Naive thymus-derived CD8-positive, alpha-beta T cell (primary cell): Measurements from ENCODE around the gene RFPL1. TPM values are rescaled to one million over a fixed set of nuclear protein-coding genes. Genes with fewer than 3 reads are reported as not detected.
A peak's percentile ranks its signal among the peaks of the same experiment; 100 is the strongest.

Experiments
- ATAC-seq, 2 donors: fragments of 150-1000 bp; cut with Tn5 transposase in 1 of 2; sonication (Bioruptor Pico), chemical (Tn5 transposase) in 1 of 2; 1 replicate in 1 of 2; 2 replicates in 1 of 2; pipeline ENCODE4 v1.10.0; 2021; ENCODE audit warnings: mild to moderate bottlenecking in 2 of 2, moderate library complexity in 2 of 2
- POLR2A ChIA-PET: fragments of 350-600 bp; sonication (Branson Sonifier 250); formaldehyde crosslinking; loops from one replicate; lab custom pipeline; 2021; ENCODE audit warnings: antibody characterized with exemption; lab: Charles Lee
- DNase-seq, 10 donors: peaks; one replicate each; pipeline versions ENCODE4 v3.0.0 to v3.0.0-alpha.2; 2020 to 2022
- H3K27ac Mint-ChIP-seq, 10 donors: one replicate each; pipeline ENCODE4 v1.8.0; 2020 to 2022; ENCODE audit warnings: mild to moderate bottlenecking in 10 of 10, mixed read lengths in 10 of 10, moderate library complexity in 4 of 10, inconsistent platforms in 1 of 10
- H3K27me3 Mint-ChIP-seq, 5 donors: one replicate each; pipeline ENCODE4 v1.8.0; 2021 to 2022; ENCODE audit warnings: mixed read lengths in 5 of 5
- H3K36me3 Mint-ChIP-seq, 3 donors: one replicate each; pipeline ENCODE4 v1.8.0; 2020 to 2022; ENCODE audit warnings: mixed read lengths in 3 of 3, mild to moderate bottlenecking in 2 of 3, inconsistent platforms in 1 of 3
- H3K4me1 Mint-ChIP-seq, 4 donors: one replicate each; pipeline ENCODE4 v1.8.0; 2021 to 2022; ENCODE audit warnings: mixed read lengths in 4 of 4
- H3K4me3 Mint-ChIP-seq, 10 donors: one replicate each; pipeline ENCODE4 v1.8.0; 2020 to 2022; ENCODE audit warnings: mild to moderate bottlenecking in 10 of 10, mixed read lengths in 10 of 10, moderate library complexity in 6 of 10, inconsistent platforms in 1 of 10
- H3K9me3 Mint-ChIP-seq, 9 donors: one replicate each; pipeline ENCODE4 v1.8.0; 2020 to 2022; ENCODE audit warnings: mixed read lengths in 9 of 9, mild to moderate bottlenecking in 3 of 9, inconsistent platforms in 1 of 9, moderate library complexity in 1 of 9
- polyA plus RNA-seq, 3 donors: library from polyadenylated mRNA; unstranded; fragments of 300-500 nt; fragmentation: Illumina TruSeq; gene quantifications; one replicate each; pipeline ENCODE4 v1.2.3, GENCODE V29; 2021
- total RNA-seq, 8 experiments: library from RNA in 2 of 8; stranded (reverse) in 2 of 8; gene quantifications; one replicate each; pipeline ENCODE4 v1.2.3 and lab custom pipeline; 2021 to 2026

Gene RFPL1
- total and polyA plus RNA-seq, 5 experiments from 2014 or later = 0.11 TPM; not detected in 4

GRCh38 chr22:29445508-29445907 lies 7.1 kb downstream of the RFPL1 start:
- ATAC-seq = no peak
- POLR2A ChIA-PET = no interaction called here
- Mint-ChIP-seq H3K36me3 (no peaks in the 10 kb centered on the region), H3K4me1 (no peaks in the 10 kb centered on the region), H3K9me3 (no peaks in the 10 kb centered on the region), H3K27ac (no peak overlapping the region), H3K4me3 (no peak overlapping the region), H3K27me3 (peaks cover 0 to 8% (median 4%) of the 10 kb centered on the region in 5 donors)
- DNase-seq = no peak

- POLR2A ChIA-PET = no interaction called here
- no peak overlapping the region for H3K27ac Mint-ChIP-seq
- no peak overlapping the region for H3K4me3 Mint-ChIP-seq
- DNase-seq (no peak), ATAC-seq (no peak)
- peaks cover 0 to 7% (median 3%) of the 10 kb centered on the region in 5 donors for H3K27me3 Mint-ChIP-seq
- no peaks in the 10 kb centered on the region for H3K36me3 Mint-ChIP-seq
- no peaks in the 10 kb centered on the region for H3K9me3 Mint-ChIP-seq
- H3K4me1 Mint-ChIP-seq = no peaks in the 10 kb centered on the region
Observed at GRCh38 chr22:29447906-29448305, 9.5 kb downstream of the RFPL1 start.

DNA sequence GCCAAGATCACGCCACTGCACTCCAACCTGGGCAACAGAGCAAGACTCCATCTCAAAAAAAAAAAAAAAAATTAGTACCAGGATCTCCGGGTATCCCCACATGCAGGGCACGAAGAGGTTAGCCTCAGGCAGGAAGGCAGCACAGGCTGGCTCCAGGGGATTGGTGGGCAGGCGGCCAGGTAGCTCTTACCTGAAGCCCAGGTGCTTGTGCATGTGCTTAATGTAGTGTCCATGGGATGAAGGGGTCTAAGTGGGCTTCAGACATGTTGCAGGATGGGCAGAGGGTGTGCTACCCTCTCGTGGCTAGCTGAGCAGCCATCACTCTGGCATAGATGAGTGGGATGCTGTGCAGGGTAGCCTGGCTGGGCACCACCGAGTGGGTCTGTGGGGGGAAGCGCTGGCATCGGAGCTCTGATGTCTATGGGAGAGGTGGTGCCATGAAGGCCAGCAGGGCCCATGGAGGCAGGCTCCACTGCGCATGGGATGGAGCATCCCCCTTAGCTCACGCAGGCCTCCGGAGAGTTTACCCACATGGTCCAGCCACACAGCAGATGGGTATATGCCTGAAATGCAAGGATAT lies 11.0 kb downstream of the RFPL1 start:
- no peaks in the 10 kb centered on the region for H3K27me3 Mint-ChIP-seq
- H3K36me3 Mint-ChIP-seq = no peaks in the 10 kb centered on the region
- no peak for ATAC-seq
- H3K27ac Mint-ChIP-seq = peak overlapping the region in 2 of 10 donors; percentile 22 to 73
- H3K9me3 Mint-ChIP-seq = no peaks in the 10 kb centered on the region
- no peak overlapping the region for H3K4me3 Mint-ChIP-seq
- H3K4me1 Mint-ChIP-seq = no peaks in the 10 kb centered on the region
- POLR2A ChIA-PET = no interaction called here
- no peak for DNase-seq

DNA sequence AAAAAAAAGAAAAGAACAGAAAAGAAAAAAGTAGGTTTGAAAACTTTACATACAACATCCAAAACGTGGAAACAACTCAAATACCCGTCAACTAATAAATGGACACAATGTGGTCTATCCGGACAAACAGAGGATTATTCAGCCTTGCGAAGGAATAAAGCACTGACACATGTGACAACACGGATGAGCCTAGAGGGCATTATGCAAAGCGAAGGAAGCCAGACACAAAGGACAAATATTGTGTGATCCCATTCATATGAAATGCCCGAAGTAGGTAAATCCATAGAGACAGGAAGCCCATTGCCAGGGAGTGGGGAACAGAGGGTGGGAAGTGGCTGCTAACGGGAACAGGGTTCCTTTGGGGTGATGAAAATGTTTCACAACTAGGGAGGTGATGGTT lies 11.8 kb downstream of the RFPL1 start:
- POLR2A ChIA-PET = no interaction called here
- no peak overlapping the region for H3K4me3 Mint-ChIP-seq

DNA sequence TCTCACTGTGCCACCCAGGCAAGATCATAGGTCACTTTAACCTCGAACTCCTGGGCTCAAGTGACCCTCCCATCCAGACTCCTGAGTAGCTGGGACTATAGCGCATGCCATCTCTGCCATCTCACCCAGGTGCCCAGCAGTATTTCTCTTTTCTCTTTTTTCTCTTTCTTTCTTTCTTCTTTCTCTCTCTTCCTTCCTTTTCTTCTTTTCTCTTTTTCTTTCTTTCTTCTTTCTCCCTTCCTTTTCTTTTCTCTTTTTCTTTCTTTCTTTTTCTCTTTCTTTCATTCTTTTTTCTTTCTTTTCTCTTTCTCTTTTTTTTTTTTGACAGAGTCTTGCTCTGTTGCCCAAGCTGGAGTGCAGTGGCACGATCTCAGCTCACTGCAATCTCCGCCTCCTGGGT lies 13.5 kb downstream of the RFPL1 start:
- H3K27ac Mint-ChIP-seq = peak overlapping the region in 1 of 10 donors; percentile 48

More for the DNA sequence above, 11.8 kb downstream of the RFPL1 start:
- DNase-seq (no peak), ATAC-seq (no peak)
- H3K27ac Mint-ChIP-seq = peak overlapping the region in 1 of 10 donors; percentile 2
- H3K4me1 Mint-ChIP-seq = no peaks in the 10 kb centered on the region
- H3K27me3 Mint-ChIP-seq = no peaks in the 10 kb centered on the region
- no peaks in the 10 kb centered on the region for H3K9me3 Mint-ChIP-seq
- no peaks in the 10 kb centered on the region for H3K36me3 Mint-ChIP-seq

DNA sequence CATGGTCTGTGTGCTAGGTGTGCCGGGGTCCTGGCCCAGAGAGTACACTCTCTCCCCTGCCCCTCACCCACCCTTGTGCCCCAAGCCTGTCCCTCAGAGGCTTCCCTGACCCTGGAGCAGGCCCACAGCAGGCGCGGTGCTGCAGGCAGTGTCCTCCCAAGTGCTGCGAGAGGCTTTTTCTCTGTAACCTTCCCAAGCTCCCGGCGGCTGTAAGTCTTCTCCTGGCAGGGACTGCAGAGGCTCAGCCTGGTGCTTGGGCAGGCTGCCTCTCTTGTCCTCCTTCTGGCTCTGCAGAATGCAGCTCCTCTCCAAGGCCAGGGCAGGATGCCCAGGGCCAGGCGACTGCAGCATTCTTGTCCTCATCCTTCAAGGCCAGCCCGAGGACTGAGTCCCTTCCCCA lies 15.9 kb downstream of the RFPL1 start:
- Mint-ChIP-seq H3K27ac (no peak overlapping the region), H3K27me3 (no peaks in the 10 kb centered on the region), H3K4me1 (no peaks in the 10 kb centered on the region), H3K36me3 (no peaks in the 10 kb centered on the region), H3K4me3 (no peak overlapping the region), H3K9me3 (no peaks in the 10 kb centered on the region)
- DNase-seq = no peak
- POLR2A ChIA-PET = no interaction called here
- no peak for ATAC-seq

More for the DNA sequence above, 13.5 kb downstream of the RFPL1 start:
- Mint-ChIP-seq H3K4me3 (no peak overlapping the region), H3K9me3 (no peaks in the 10 kb centered on the region), H3K36me3 (no peaks in the 10 kb centered on the region), H3K27me3 (no peaks in the 10 kb centered on the region), H3K4me1 (no peaks in the 10 kb centered on the region)
- no peak for ATAC-seq
- no peak for DNase-seq
- POLR2A ChIA-PET = no interaction called here

- POLR2A ChIA-PET = no interaction called here
- Mint-ChIP-seq H3K27me3 (no peaks in the 10 kb centered on the region), H3K27ac (no peak overlapping the region), H3K4me1 (no peaks in the 10 kb centered on the region), H3K9me3 (no peaks in the 10 kb centered on the region), H3K36me3 (no peaks in the 10 kb centered on the region), H3K4me3 (no peak overlapping the region)
- DNase-seq = no peak
- ATAC-seq = no peak
Observed at GRCh38 chr22:29456211-29456671, 17.9 kb downstream of the RFPL1 start.

DNA sequence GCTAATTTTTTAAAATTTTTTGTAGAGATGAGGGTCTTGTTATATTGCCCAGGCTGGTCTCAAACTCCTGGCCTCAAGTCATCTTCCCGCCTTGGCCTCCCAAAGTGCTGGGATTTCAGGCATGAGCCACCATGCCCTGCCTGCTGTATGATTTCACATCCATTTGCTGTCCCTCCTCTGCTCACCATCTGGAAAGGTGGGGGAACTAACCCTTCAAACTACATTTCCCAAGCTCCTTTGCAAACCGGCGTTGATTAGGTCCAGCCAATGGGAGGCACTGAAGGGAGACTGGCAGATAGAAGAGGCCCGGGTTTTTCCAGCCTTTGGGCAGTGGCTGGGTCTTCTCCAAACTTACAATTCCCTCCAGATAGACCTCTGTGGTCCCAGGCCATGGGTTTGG lies 19.3 kb downstream of the RFPL1 start:
- Mint-ChIP-seq H3K36me3 (no peaks in the 10 kb centered on the region), H3K27ac (no peak overlapping the region), H3K4me1 (no peaks in the 10 kb centered on the region), H3K4me3 (no peak overlapping the region), H3K9me3 (no peaks in the 10 kb centered on the region), H3K27me3 (no peaks in the 10 kb centered on the region)
- ATAC-seq (no peak), DNase-seq (no peak)
- POLR2A ChIA-PET = no interaction called here

DNA sequence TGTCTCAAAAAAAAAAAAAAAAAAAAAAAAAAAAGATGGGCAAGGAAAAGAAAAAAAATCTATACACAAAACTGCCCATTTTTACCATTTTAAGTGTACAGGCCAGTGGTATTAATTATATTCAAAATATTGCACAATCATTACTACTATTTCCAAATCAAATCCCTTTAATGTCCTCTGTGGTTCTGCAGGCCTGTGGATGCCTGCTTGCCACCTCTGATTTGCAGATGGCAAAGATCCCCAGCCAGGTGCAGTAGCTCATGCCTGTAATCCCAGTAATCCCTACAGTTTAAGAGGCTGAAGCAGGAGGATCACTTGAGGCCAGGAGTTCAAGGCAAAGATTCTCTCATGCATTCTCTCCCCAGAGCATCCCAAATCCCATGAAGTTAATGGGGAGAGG lies 20.2 kb downstream of the RFPL1 start:
- ATAC-seq (no peak), DNase-seq (no peak)
- POLR2A ChIA-PET = interaction anchor here (0.7 kb wide), 1 partner anchor 43 kb away, joined by 4 read pairs; no protein-coding TSS in a partner anchor
- Mint-ChIP-seq H3K36me3 (no peaks in the 10 kb centered on the region), H3K4me1 (no peaks in the 10 kb centered on the region), H3K27me3 (no peaks in the 10 kb centered on the region), H3K9me3 (no peaks in the 10 kb centered on the region), H3K27ac (no peak overlapping the region), H3K4me3 (no peak overlapping the region)

- Mint-ChIP-seq H3K27me3 (no peaks in the 10 kb centered on the region), H3K36me3 (no peaks in the 10 kb centered on the region), H3K9me3 (no peaks in the 10 kb centered on the region), H3K4me3 (no peak overlapping the region), H3K4me1 (no peaks in the 10 kb centered on the region), H3K27ac (no peak overlapping the region)
- POLR2A ChIA-PET = no interaction called here
- DNase-seq (no peak), ATAC-seq (no peak)
Observed at GRCh38 chr22:29459773-29460172, 21.4 kb downstream of the RFPL1 start.

DNA sequence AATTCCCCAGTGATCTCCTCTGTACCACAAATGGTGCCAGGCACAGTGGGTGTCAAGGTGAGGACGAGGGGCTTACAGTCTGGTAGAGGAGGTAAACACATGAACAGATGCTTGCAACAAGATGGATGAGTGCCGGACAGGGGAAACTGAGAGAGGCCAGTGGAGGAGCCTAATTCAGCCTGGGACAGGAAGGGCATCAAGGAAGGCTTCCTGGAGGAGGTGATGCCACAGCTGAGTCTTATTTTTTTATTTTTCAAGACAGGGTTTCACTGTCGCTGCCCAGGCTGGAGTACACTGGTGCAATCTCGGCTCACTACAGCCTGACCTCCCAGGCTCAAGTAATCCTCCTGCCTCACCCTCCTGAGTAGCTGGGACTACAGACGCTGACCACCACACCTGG lies 22.9 kb downstream of the RFPL1 start:
- no peak for ATAC-seq
- no peaks in the 10 kb centered on the region for H3K36me3 Mint-ChIP-seq
- DNase-seq = no peak
- H3K9me3 Mint-ChIP-seq = no peaks in the 10 kb centered on the region
- H3K4me3 Mint-ChIP-seq = no peak overlapping the region
- H3K27ac Mint-ChIP-seq = no peak overlapping the region
- POLR2A ChIA-PET = no interaction called here
- H3K27me3 Mint-ChIP-seq = no peaks in the 10 kb centered on the region
- no peaks in the 10 kb centered on the region for H3K4me1 Mint-ChIP-seq

DNA sequence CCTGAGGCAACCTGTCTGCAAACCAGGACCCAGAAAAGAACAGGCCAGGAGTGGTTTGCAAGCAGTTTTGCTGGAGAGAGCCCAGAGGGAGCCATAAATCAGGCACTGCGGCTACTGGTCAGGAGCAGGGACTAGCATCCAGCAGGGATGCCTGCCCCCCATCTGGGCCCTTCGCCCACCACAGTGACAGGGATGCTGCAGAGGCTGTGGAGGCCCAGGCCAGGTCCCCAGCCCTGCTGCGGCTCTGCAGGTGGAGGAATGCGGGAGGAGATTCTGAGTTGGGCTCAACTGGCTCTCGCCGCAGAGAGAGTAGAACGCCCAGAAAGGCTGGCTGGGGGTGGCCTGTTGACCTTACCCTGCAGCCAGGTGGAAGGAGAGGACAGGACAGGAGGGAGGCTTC lies 25.2 kb downstream of the RFPL1 start:
- POLR2A ChIA-PET = no interaction called here
- DNase-seq (no peak), ATAC-seq (no peak)
- no peak overlapping the region for H3K4me3 Mint-ChIP-seq
- H3K27me3 Mint-ChIP-seq = peaks cover 0 to 8% (median 0%) of the 10 kb centered on the region in 5 donors
- no peak overlapping the region for H3K27ac Mint-ChIP-seq
- no peaks in the 10 kb centered on the region for H3K36me3 Mint-ChIP-seq
- no peaks in the 10 kb centered on the region for H3K4me1 Mint-ChIP-seq
- no peaks in the 10 kb centered on the region for H3K9me3 Mint-ChIP-seq

- Mint-ChIP-seq H3K27me3 (peaks cover 0 to 18% (median 3%) of the 10 kb centered on the region in 5 donors), H3K9me3 (no peaks in the 10 kb centered on the region), H3K4me3 (no peak overlapping the region), H3K27ac (no peak overlapping the region), H3K4me1 (peaks cover 0 to under 1% (median 0%) of the 10 kb centered on the region in 4 donors), H3K36me3 (no peaks in the 10 kb centered on the region)
- ATAC-seq (no peak), DNase-seq (no peak)
- POLR2A ChIA-PET = no interaction called here
Observed at GRCh38 chr22:29464581-29464980, 26.2 kb downstream of the RFPL1 start.

DNA sequence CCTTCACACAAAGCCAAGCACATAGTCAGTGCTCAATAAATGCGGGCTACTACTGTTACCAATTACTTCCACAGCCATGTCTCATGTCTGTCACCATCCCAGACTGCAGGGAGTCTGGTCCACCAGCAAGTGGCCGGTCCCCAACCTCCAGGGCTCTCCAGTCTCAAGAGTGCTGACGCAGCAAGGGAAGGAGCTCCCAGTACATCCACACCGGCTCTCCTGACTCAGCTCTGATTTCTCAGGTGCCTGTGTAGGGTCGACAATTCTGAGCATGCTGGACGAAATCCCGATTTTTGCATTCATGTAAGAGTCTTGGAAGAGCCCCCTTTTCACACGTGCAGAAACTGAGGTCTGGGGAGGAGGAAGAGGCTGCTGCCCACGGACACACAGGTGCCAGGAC lies 31.4 kb downstream of the RFPL1 start:
- H3K27ac Mint-ChIP-seq = peak overlapping the region in 1 of 10 donors; percentile 29
- H3K4me3 Mint-ChIP-seq = peak overlapping the region in 3 of 10 donors; percentile 29 to 65 (median 33)
- ATAC-seq = no peak
- DNase-seq = no peak
- H3K4me1 Mint-ChIP-seq = peaks cover 2 to 6% (median 3%) of the 10 kb centered on the region in 4 donors
- H3K36me3 Mint-ChIP-seq = no peaks in the 10 kb centered on the region
- H3K27me3 Mint-ChIP-seq = peaks cover 4 to 27% (median 18%) of the 10 kb centered on the region in 5 donors
- no peaks in the 10 kb centered on the region for H3K9me3 Mint-ChIP-seq
- POLR2A ChIA-PET = no interaction called here
